Common myeloid progenitor, CD34-positive (primary cell): Measurements from ENCODE around the gene SLC2A5.

ENCODE experiments used
- CTCF ChIA-PET: fragments of 350-600 bp; sonication (Branson Sonifier 250); formaldehyde crosslinking; loops from one replicate; lab custom pipeline; 2021; ENCODE audit warnings: antibody characterized with exemption; lab: Charles Lee
- POLR2A ChIA-PET: fragments of 350-600 bp; sonication (Branson Sonifier 250); formaldehyde crosslinking; loops from one replicate; lab custom pipeline; 2021; ENCODE audit warnings: antibody characterized with exemption; lab: Charles Lee
- DNase-seq, 3 donors: peaks; one replicate each; pipeline versions ENCODE4 v3.0.0 to v3.0.0-alpha.2; 2013
- H3K27ac ChIP-seq, 2 experiments: 1 replicate in 1 of 2; 2 replicates in 1 of 2; pipeline ENCODE4 v1.7.0; 2013; ENCODE audit warnings: inconsistent platforms in 2 of 2, low read length in 2 of 2, mild to moderate bottlenecking in 2 of 2, low read depth in 1 of 2, moderate library complexity in 1 of 2; ENCODE audit not compliant: severe bottlenecking in 2 of 2, insufficient read depth in 1 of 2, poor library complexity in 1 of 2
- H3K27me3 ChIP-seq, 5 experiments: replicated peaks in 2 of 5; 1 replicate in 3 of 5; 2 replicates in 2 of 5; pipeline versions ENCODE4 v1.6.1 to v1.7.0; 2013; ENCODE audit warnings: low read length in 4 of 5, mild to moderate bottlenecking in 2 of 5, moderate library complexity in 2 of 5, inconsistent platforms in 1 of 5; ENCODE audit not compliant: insufficient read depth in 5 of 5, control insufficient read depth in 4 of 5
- H3K36me3 ChIP-seq, 4 experiments: 1 replicate in 2 of 4; 2 replicates in 2 of 4; pipeline versions ENCODE4 v1.6.1 to v1.7.0; 2013; ENCODE audit warnings: low read length in 3 of 4, control low read depth in 1 of 4, mild to moderate bottlenecking in 1 of 4; ENCODE audit not compliant: control insufficient read depth in 4 of 4, insufficient read depth in 4 of 4
- H3K4me1 ChIP-seq, 4 experiments: 1 replicate in 3 of 4; 2 replicates in 1 of 4; pipeline versions ENCODE4 v1.6.1 to v1.7.1; 2013; ENCODE audit warnings: low read length in 3 of 4, mild to moderate bottlenecking in 3 of 4, control low read depth in 1 of 4, inconsistent platforms in 1 of 4, moderate library complexity in 1 of 4; ENCODE audit not compliant: control insufficient read depth in 4 of 4, insufficient read depth in 4 of 4; ENCODE audit errors: control extremely low read depth in 1 of 4
- H3K4me3 ChIP-seq, 7 experiments: 1 replicate in 4 of 7; 2 replicates in 3 of 7; pipeline versions ENCODE4 v1.5.1 to v1.7.0; 2013; ENCODE audit warnings: mild to moderate bottlenecking in 7 of 7, low read length in 6 of 7, moderate library complexity in 6 of 7, inconsistent platforms in 2 of 7, low read depth in 2 of 7, control low read depth in 1 of 7; ENCODE audit not compliant: insufficient read depth in 4 of 7, control insufficient read depth in 1 of 7; ENCODE audit errors: extremely low read depth in 1 of 7
- H3K9me3 ChIP-seq, 5 experiments: 1 replicate in 4 of 5; 2 replicates in 1 of 5; pipeline versions ENCODE4 v1.6.1 to v1.7.1; 2013; ENCODE audit warnings: low read length in 4 of 5, mild to moderate bottlenecking in 2 of 5, inconsistent platforms in 1 of 5, low read depth in 1 of 5, moderate library complexity in 1 of 5; ENCODE audit not compliant: control insufficient read depth in 4 of 5, insufficient read depth in 2 of 5; ENCODE audit errors: control extremely low read depth in 1 of 5
- WGBS: methylation state at CpG from one replicate; pipeline ENCODE4 v1.1.5; 2013; ENCODE audit not compliant: insufficient coverage; 5-methylcytosine and 5-hydroxymethylcytosine counted together

The SLC2A5 gene

DNA sequence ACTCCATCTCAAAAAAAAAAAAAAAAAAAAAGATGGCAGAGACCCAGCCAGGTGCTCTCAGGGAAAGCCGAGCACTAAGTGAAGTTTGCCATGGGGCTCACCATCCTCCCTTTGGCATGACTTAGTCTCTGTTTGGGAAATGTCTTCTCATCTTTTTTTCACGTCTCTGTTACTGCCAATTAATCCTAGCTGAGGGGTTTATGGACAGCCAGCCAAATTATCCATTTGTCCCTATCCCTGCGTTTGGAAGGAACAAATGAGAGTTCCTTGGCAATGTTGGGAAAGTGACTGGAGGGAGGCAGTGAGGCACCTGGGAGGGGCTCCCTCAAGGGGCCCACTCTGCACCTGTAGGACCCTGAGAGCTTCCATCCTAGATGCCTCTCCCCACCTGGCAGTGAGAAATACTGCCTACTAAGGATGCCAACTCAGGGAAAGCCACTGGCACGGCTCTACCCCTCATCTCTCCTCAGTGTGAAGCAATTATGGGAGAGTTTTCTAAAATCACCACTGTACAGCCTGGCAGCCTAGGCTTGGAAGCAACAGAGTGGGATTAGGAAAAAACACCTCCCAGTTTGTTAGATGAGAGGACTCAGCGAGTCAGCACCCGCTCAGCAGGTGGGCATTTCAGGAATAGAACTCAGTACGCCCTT, 23.4 kb downstream of the SLC2A5 start:
- Histone ChIP-seq H3K27me3 (no peaks in the 10 kb centered on the region), H3K4me3 (no peak overlapping the region), H3K36me3 (peaks cover 0 to 70% (median 14%) of the 10 kb centered on the region in 4 experiments), H3K27ac (no peak overlapping the region), H3K4me1 (no peaks in the 10 kb centered on the region), H3K9me3 (no peaks in the 10 kb centered on the region)
- ChIA-PET CTCF (no interaction called here), POLR2A (interaction anchor here (0.5 kb wide), 1 partner anchor 19 kb away, joined by 5 read pairs; no protein-coding TSS in a partner anchor)
- no peak for DNase-seq
- whole genome bisulfite sequencing: 100% methylated on average over 5 of the region's 7 CpGs

DNA sequence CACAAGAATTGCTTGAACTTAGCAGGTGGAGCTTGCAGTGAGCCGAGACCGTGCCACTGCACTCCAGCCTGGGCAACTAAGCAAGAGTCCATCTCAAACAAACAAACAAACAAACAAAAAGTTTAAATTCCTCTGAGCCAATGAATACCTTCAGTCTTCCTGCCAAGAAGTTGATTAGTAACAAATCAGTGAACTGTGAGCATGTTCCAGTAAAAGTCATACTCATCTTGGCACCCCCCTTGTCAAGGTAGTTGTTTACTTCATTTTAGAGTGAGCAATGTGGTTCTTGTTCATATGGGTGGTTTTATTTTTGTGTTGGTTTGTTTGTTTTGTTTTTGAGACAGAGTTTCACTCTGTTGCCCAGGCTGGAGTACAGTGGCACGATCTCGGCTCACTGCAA, 25.2 kb downstream of the SLC2A5 start:
- ChIA-PET CTCF (interaction anchor here (0.9 to 1.5 kb wide), 2 partner anchors 7 to 15 kb away, joined by 3 to 4 read pairs; no protein-coding TSS in a partner anchor), POLR2A (no interaction called here)
- H3K4me3 ChIP-seq: no peak overlapping the region
- H3K4me1 ChIP-seq: no peaks in the 10 kb centered on the region
- no peaks in the 10 kb centered on the region for H3K27me3 ChIP-seq
- H3K27ac ChIP-seq: no peak overlapping the region
- H3K36me3 ChIP-seq: peaks cover 2 to 82% (median 18%) of the 10 kb centered on the region in 4 experiments
- DNase-seq: no peak
- 100% methylated on average over 3 of the region's 4 CpGs for WGBS
- no peaks in the 10 kb centered on the region for H3K9me3 ChIP-seq

DNA sequence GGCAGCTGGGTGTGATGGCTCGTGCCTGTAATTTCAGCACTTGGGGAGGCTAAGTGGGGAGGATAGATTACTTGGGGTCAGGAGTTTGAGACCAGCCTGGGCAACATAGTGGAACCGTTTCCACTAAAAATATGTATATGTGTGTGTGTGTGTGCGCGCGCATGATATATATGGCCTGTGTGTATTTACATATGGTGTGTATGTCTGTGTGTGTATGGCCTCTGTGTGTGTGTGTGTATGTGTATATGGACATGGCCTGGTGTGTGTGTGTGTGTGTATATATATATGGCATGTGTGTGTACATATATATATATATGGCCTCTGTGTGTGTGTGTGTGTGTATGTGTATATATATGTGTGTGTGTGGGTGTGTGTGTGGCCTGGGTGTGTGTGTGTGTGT, 27.2 kb downstream of the SLC2A5 start:
- POLR2A ChIA-PET: no interaction called here
- Histone ChIP-seq H3K9me3 (no peaks in the 10 kb centered on the region), H3K4me1 (no peaks in the 10 kb centered on the region), H3K4me3 (no peak overlapping the region), H3K36me3 (peaks cover 2 to 86% (median 21%) of the 10 kb centered on the region in 4 experiments), H3K27me3 (no peaks in the 10 kb centered on the region), H3K27ac (no peak overlapping the region)
- no peak for DNase-seq
- 92% methylated on average over 4 of the region's 5 CpGs for WGBS
- CTCF ChIA-PET: no interaction called here

- POLR2A ChIA-PET: no interaction called here
- CTCF ChIA-PET: interaction anchor here (1.6 kb wide), 1 partner anchor 36 kb away, joined by 6 read pairs; no protein-coding TSS in a partner anchor
- no peak overlapping the region for H3K27ac ChIP-seq
- peaks cover 2 to 83% (median 21%) of the 10 kb centered on the region in 4 experiments for H3K36me3 ChIP-seq
- no peaks in the 10 kb centered on the region for H3K4me1 ChIP-seq
- no peaks in the 10 kb centered on the region for H3K27me3 ChIP-seq
- no peaks in the 10 kb centered on the region for H3K9me3 ChIP-seq
- WGBS: 98% methylated on average over 13 of the region's 14 CpGs
- no peak for DNase-seq
- H3K4me3 ChIP-seq: no peak overlapping the region
Observed at GRCh38 chr1:9041116-9041779, 28.2 kb downstream of the SLC2A5 start.

DNA sequence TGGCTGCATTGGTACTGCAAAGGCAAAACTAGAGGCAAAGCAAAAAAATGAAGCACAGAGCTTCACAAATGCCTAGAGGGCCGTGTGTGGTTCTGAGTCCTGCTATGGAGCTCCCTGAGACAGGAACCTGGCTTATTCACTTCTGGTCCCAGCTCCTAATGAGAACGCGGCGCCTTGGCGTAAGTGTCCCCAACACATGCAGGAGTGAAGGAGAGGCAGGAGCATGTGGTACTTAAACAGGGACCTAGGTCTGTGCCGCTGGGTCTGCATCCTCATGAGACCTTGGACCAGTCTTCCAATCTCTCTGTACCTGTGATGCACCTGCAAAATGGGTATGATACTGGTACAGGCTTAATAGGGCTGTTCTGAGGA, 28.8 kb downstream of the SLC2A5 start:
- 95% methylated on average over 6 of the region's 6 CpGs for WGBS
- no peaks in the 10 kb centered on the region for H3K27me3 ChIP-seq
- no peak for DNase-seq
- peaks cover 2 to 84% (median 21%) of the 10 kb centered on the region in 4 experiments for H3K36me3 ChIP-seq
- H3K9me3 ChIP-seq: peaks cover 0 to 3% (median 0%) of the 10 kb centered on the region in 5 experiments
- H3K4me1 ChIP-seq: no peaks in the 10 kb centered on the region
- POLR2A ChIA-PET: no interaction called here
- no peak overlapping the region for H3K27ac ChIP-seq
- CTCF ChIA-PET: interaction anchor here (1.0 to 1.6 kb wide), 2 partner anchors 12 to 36 kb away, joined by 3 to 6 read pairs; no protein-coding TSS in a partner anchor
- no peak overlapping the region for H3K4me3 ChIP-seq

DNA sequence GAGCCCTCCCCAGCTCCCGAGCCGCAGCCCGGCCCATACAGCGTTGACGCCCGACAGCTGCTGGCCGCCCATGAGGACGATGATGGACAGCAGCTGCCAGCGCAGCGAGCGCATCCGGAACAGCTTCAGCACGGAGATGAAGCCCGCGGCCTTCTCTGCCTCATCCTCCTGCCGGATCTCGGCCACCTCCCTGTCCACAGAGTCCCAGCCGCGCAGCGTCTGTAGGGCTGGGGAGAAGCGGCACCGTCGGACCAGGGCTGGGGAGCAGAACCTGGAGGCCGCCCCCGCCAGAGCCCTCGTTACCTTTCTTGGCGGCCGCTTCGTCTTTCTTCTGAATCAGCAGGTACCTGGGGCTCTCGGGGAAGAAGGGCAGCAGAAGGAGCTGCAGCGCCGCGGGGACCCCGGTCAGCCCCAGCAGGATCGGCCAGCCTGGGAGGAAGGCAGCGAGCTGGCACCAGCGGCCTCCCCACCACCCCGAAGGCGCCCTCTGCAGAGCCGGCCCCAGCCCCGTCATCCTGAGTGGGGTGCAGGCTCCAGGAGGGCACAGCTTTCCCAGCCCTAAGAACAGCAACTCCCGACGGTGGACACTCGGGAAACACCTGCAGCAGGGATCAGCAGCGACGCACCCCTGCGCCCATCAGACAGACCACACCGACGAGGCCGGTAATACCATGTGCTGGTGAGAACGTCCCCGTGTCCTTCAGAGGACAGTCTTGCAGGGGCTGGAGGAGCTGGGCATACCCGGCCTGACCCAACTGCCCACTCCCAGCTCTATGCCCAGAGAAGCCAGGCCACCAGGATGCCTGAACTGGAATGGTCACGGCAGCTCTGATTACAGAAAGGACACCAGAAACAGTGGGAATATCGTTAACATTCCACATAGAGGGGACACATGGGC, 29.4 kb downstream of the SLC2A5 start:
- Histone ChIP-seq H3K36me3 (peaks cover 2 to 89% (median 21%) of the 10 kb centered on the region in 4 experiments), H3K9me3 (peaks cover 0 to 7% (median 4%) of the 10 kb centered on the region in 5 experiments), H3K27ac (no peak overlapping the region), H3K4me1 (no peaks in the 10 kb centered on the region), H3K27me3 (no peaks in the 10 kb centered on the region), H3K4me3 (no peak overlapping the region)
- 96% methylated on average over 48 of the region's 55 CpGs for WGBS
- no peak for DNase-seq
- ChIA-PET POLR2A (no interaction called here), CTCF (interaction anchor here (1.0 to 1.6 kb wide), 2 partner anchors 12 to 35 kb away, joined by 3 to 6 read pairs; no protein-coding TSS in a partner anchor)
